ENCODE measurements around the gene FXYD7. TPM values are rescaled to one million over a fixed set of nuclear protein-coding genes. Genes with fewer than 3 reads are reported as not detected.

The FXYD7 gene
- total RNA-seq, 1 donor from 2014 or later = not detected

DNA sequence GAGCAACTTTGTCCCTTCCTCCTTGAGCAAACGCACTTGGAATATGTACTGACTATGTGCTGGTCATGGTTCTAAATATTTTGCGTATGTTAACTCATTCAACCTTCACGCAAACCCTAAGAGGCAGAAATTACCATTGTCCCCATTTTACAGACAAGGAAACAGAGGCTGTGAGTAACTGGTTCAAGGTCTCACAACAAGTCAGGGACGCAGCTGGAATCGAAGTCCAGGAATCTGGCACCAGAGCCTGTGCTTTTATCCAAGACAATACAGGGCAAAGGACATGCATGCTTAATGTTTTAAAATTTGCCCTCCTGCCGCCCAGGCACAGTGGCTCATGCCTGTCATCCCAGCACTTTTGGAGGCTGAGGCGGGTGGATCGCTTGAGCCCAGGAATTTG lies 16.6 kb downstream of the FXYD7 start:
- Mint-ChIP-seq H3K27ac (ENCODE audit: unreplicated experiment) (no peak overlapping the region), H3K4me1 (ENCODE audit: unreplicated experiment) (peaks cover 22% of the 10 kb centered on the region), H3K4me3 (ENCODE audit: unreplicated experiment) (no peak overlapping the region), H3K36me3 (ENCODE audit: unreplicated experiment) (peaks cover 27% of the 10 kb centered on the region), H3K9me3 (ENCODE audit: unreplicated experiment) (peaks cover 12% of the 10 kb centered on the region), H3K27me3 (ENCODE audit: unreplicated experiment) (no peaks in the 10 kb centered on the region)
- DNase-seq (ENCODE audit: extremely low spot score, unreplicated experiment) = no peak
- TF ChIP-seq, protein P1, sequence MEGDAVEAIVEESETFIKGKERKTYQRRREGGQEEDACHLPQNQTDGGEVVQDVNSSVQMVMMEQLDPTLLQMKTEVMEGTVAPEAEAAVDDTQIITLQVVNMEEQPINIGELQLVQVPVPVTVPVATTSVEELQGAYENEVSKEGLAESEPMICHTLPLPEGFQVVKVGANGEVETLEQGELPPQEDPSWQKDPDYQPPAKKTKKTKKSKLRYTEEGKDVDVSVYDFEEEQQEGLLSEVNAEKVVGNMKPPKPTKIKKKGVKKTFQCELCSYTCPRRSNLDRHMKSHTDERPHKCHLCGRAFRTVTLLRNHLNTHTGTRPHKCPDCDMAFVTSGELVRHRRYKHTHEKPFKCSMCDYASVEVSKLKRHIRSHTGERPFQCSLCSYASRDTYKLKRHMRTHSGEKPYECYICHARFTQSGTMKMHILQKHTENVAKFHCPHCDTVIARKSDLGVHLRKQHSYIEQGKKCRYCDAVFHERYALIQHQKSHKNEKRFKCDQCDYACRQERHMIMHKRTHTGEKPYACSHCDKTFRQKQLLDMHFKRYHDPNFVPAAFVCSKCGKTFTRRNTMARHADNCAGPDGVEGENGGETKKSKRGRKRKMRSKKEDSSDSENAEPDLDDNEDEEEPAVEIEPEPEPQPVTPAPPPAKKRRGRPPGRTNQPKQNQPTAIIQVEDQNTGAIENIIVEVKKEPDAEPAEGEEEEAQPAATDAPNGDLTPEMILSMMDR (IDR thresholded peaks at IDR 0.05) = no peak

DNA sequence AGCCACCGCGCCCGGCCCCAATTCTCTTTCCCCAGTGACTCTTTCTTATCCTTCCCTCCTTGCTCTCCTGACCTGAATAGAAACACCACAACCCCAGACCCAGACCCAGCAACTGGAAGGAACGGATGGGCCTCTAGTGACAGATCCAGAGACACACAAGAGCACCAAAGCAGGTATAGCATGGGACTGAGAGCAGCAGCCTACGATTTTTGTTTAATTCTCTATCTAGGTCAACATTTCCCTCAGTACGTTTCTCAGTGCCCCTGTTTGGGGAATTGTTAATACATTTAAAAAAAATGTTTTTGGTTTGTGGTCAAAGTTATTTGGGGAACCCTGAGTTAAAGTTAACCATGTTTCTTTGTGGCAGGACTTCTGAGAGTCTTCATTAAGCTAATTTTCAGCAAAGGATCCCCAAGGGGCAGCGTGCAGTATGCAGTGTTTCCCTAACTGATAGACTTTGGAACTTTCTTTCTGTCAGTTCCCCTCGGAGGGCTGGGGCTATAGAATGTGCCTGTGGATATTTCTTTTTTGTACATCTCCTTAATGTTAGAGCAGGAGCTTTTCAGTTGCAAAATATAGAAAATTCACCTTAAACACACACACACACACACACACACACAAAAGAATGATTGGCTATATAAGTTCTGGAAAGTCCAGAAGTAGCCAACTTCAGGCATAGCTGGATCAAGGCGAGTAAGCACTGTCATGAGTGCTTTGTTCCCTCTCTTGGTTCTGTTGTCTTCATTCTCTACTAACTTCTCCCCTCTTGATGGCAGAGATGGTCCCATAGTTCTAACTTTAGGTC lies 17.8 kb downstream of the FXYD7 start:
- Mint-ChIP-seq H3K27me3 (ENCODE audit: unreplicated experiment) (no peaks in the 10 kb centered on the region), H3K9me3 (ENCODE audit: unreplicated experiment) (peaks cover 12% of the 10 kb centered on the region), H3K4me3 (ENCODE audit: unreplicated experiment) (no peak overlapping the region), H3K36me3 (ENCODE audit: unreplicated experiment) (peaks cover 33% of the 10 kb centered on the region), H3K27ac (ENCODE audit: unreplicated experiment) (no peak overlapping the region), H3K4me1 (ENCODE audit: unreplicated experiment) (peaks cover 10% of the 10 kb centered on the region)
- no peak for DNase-seq (ENCODE audit: extremely low spot score, unreplicated experiment)
- TF ChIP-seq, protein P1 (IDR thresholded peaks at IDR 0.05) = no peak

DNA sequence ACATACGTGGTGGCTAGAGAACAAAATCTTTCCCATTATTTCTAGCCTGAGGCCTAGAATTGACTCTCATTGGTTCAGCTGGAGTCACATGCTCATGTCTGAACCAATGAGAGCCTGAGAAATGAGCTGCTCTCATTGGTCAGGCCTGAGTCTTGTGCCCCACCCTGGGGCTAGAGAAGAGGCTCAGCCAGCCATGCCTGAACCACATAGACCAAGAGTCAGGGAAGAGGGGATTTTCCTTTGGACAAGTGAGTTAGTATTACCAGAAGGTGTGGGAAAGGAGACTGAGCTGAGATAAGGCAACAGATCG lies 18.3 kb downstream of the FXYD7 start:
- H3K27me3 Mint-ChIP-seq (ENCODE audit: unreplicated experiment) = no peaks in the 10 kb centered on the region
- no peak overlapping the region for H3K27ac Mint-ChIP-seq (ENCODE audit: unreplicated experiment)
- peaks cover 38% of the 10 kb centered on the region for H3K36me3 Mint-ChIP-seq (ENCODE audit: unreplicated experiment)
- H3K4me1 Mint-ChIP-seq (ENCODE audit: unreplicated experiment) = peaks cover 7% of the 10 kb centered on the region
- peaks cover 12% of the 10 kb centered on the region for H3K9me3 Mint-ChIP-seq (ENCODE audit: unreplicated experiment)
- TF ChIP-seq, protein P1 (IDR thresholded peaks at IDR 0.05) = no peak
- H3K4me3 Mint-ChIP-seq (ENCODE audit: unreplicated experiment) = no peak overlapping the region
- no peak for DNase-seq (ENCODE audit: extremely low spot score, unreplicated experiment)

DNA sequence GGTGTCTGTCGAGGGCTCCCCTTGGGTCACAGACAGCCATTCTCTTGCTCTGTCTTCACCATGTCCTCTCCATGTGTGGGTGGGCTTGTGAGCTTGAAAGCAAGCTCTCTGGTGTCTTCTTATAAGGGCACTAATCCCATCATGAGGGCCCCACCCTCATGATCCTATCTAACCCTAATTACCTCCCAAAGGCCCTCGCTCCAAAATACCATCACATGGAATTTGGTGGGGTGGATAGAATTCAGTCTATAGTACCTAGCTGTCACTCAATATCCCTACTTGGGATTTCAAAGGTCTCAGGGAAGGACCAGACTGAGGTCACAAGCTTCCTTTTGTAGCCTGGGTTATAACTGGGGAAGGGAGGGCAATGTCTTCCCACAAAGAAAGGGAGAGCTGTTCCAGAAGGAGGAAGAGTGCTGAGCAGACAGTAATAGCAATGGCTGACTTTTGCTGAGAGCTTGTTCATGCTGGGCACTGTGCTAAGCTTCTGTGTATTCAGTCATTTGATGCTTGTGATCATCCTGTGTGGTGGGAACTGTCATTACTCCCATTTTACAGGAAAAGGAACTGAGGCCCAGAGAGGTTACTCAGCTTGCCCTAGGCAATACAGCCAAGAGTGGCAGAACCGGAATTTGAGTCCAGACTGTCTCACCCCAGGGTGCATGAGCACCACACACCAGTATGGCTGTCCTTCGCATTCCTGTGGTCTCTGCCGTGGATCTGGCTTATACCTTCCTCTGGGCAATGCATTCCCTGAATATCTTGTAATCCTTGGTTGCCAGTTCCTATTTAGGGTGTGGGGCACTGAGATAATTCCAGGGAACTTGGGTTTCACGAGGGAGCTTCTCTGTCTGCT lies 19.6 kb downstream of the FXYD7 start:
- Mint-ChIP-seq H3K27me3 (ENCODE audit: unreplicated experiment) (no peaks in the 10 kb centered on the region), H3K27ac (ENCODE audit: unreplicated experiment) (peak overlapping the region; percentile 85), H3K4me1 (ENCODE audit: unreplicated experiment) (peaks cover 17% of the 10 kb centered on the region), H3K4me3 (ENCODE audit: unreplicated experiment) (no peak overlapping the region), H3K36me3 (ENCODE audit: unreplicated experiment) (peaks cover 42% of the 10 kb centered on the region), H3K9me3 (ENCODE audit: unreplicated experiment) (peaks cover 12% of the 10 kb centered on the region)
- no peak for DNase-seq (ENCODE audit: extremely low spot score, unreplicated experiment)
- TF ChIP-seq, protein P1 (IDR thresholded peaks at IDR 0.05) = no peak

DNA sequence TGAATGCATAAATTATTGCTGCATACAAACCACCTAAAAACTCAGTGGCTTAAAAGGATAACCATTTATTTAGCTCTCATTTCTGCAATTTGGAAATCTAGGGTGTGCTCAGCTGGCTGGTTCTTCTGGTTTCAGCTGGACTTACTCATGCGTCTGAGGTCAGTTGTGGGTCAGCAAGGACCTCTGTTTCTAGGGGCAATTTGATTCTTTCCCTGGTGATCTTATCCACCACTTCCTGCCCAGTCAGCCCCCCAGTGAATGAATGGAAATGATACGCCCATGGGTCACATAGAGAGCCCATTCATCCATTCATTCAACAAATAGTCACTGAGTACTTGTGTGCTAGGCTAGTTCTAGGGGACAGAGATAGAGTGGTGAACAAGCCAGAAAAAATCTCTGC lies 21.4 kb downstream of the FXYD7 start:
- no peak overlapping the region for H3K27ac Mint-ChIP-seq (ENCODE audit: unreplicated experiment)
- TF ChIP-seq, protein P1 (IDR thresholded peaks at IDR 0.05) = no peak
- DNase-seq (ENCODE audit: extremely low spot score, unreplicated experiment) = no peak
- H3K9me3 Mint-ChIP-seq (ENCODE audit: unreplicated experiment) = peaks cover 12% of the 10 kb centered on the region
- H3K4me1 Mint-ChIP-seq (ENCODE audit: unreplicated experiment) = peaks cover 20% of the 10 kb centered on the region
- H3K4me3 Mint-ChIP-seq (ENCODE audit: unreplicated experiment) = no peak overlapping the region
- no peaks in the 10 kb centered on the region for H3K27me3 Mint-ChIP-seq (ENCODE audit: unreplicated experiment)
- H3K36me3 Mint-ChIP-seq (ENCODE audit: unreplicated experiment) = peaks cover 37% of the 10 kb centered on the region

Data from osteocyte (in vitro differentiated cells).